ENCODE results near the gene SOAT2.

GRCh38 chr12:53166837-53167236, 63.6 kb downstream of the SOAT2 start:
- TF ChIP-seq CTCF (IDR thresholded peaks at IDR 0.05) (no peak), EP300 (IDR thresholded peaks at IDR 0.05; ENCODE audit: low read depth) (no peak), POLR2A (IDR thresholded peaks at IDR 0.05) (no peak)

Measured in transverse colon (tissue), 3 donors.